ENCODE results near the gene FTO.

Gene FTO

GRCh38 chr16:54062361-54063278 is 358.7 kb downstream of the FTO start:
- no peak for DNase-seq

GRCh38 chr16:54063279-54063773 is 359.4 kb downstream of the FTO start:
- DNase-seq = no peak

GRCh38 chr16:54066451-54067105 is 362.6 kb downstream of the FTO start:
- no peak for DNase-seq

- no peak for DNase-seq
Observed at GRCh38 chr16:54067322-54068065, 363.5 kb downstream of the FTO start.

- no peak for DNase-seq
Observed at GRCh38 chr16:54068212-54068611, 364.3 kb downstream of the FTO start.

GRCh38 chr16:54069601-54070239 is 365.8 kb downstream of the FTO start:
- no peak for DNase-seq

GRCh38 chr16:54070789-54071343 is 366.9 kb downstream of the FTO start:
- no peak for DNase-seq

- no peak for DNase-seq
Observed at GRCh38 chr16:54071514-54071913, 367.6 kb downstream of the FTO start.

- no peak for DNase-seq
Observed at GRCh38 chr16:54072237-54072636, 368.3 kb downstream of the FTO start.

GRCh38 chr16:54073356-54073755 is 369.4 kb downstream of the FTO start:
- no peak for DNase-seq

GRCh38 chr16:54075446-54075845 is 371.5 kb downstream of the FTO start:
- DNase-seq = no peak

GRCh38 chr16:54076006-54076504 is 372.1 kb downstream of the FTO start:
- DNase-seq = no peak

- DNase-seq = no peak
Observed at GRCh38 chr16:54077050-54077821, 373.3 kb downstream of the FTO start.

- DNase-seq = no peak
Observed at GRCh38 chr16:54080524-54081008, 376.6 kb downstream of the FTO start.

GRCh38 chr16:54086791-54087190 is 382.8 kb downstream of the FTO start:
- DNase-seq = no peak

- DNase-seq = no peak
Observed at GRCh38 chr16:54090602-54091001, 386.6 kb downstream of the FTO start.

GRCh38 chr16:54093281-54093680 is 389.3 kb downstream of the FTO start:
- no peak for DNase-seq

GRCh38 chr16:54094641-54095040 is 390.7 kb downstream of the FTO start:
- no peak for DNase-seq

GRCh38 chr16:54096607-54097006 is 392.7 kb downstream of the FTO start:
- DNase-seq = no peak

- no peak for DNase-seq
Observed at GRCh38 chr16:54097774-54098173, 393.8 kb downstream of the FTO start.

GRCh38 chr16:54098247-54098646 is 394.3 kb downstream of the FTO start:
- no peak for DNase-seq
